K562 (cell line): ENCODE data around the gene RPL26. TPM values are rescaled to one million over a fixed set of nuclear protein-coding genes. Genes with fewer than 3 reads are reported as not detected.

Experiments used
- BCLAF1 ChIP-seq, 2 experiments: fragments of 450-650 bp in 1 of 2; IDR thresholded peaks; 2 replicates each; pipeline ENCODE4 v1.6.1; 2011 to 2017; ENCODE audit warnings: low read depth in 2 of 2, antibody characterized with exemption in 1 of 2, borderline replicate concordance in 1 of 2, low read length in 1 of 2, mild to moderate bottlenecking in 1 of 2, mixed read lengths in 1 of 2; ENCODE audit not compliant: control insufficient read depth in 1 of 2
- CBFA2T2 ChIP-seq: fragments of 450-650 bp; conservative IDR thresholded peaks from 2 replicates; pipeline ENCODE4 v1.6.1; 2017; ENCODE audit warnings: mild to moderate bottlenecking
- CBX1 ChIP-seq: sonication (generic); IDR thresholded peaks from 2 replicates; pipeline ENCODE4 v1.6.1; 2016; ENCODE audit warnings: antibody characterized with exemption, low read depth, mild to moderate bottlenecking
- FOXA3 ChIP-seq, 2 experiments: fragments of 450-650 bp in 1 of 2; sonication (generic) in 1 of 2; formaldehyde crosslinking; IDR thresholded peaks in 1 of 2; conservative IDR thresholded peaks in 1 of 2; 2 replicates each; pipeline versions ENCODE4 v1.4.0 to v1.8.0; 2020 to 2022; ENCODE audit warnings: mild to moderate bottlenecking in 2 of 2, missing genetic modification reagents in 1 of 2
- HMGN3 ChIP-seq: IDR thresholded peaks from 2 replicates; pipeline ENCODE4 v1.6.1; 2011; ENCODE audit warnings: borderline replicate concordance, low read depth, mild to moderate bottlenecking, mixed read lengths, low read length; ENCODE audit not compliant: insufficient read length; ENCODE audit errors: extremely low read depth
- KHSRP ChIP-seq: fragments of 450-650 bp; IDR thresholded peaks from 2 replicates; pipeline ENCODE4 v1.6.1; 2017
- MAZ ChIP-seq, 2 experiments: fragments of 450-650 bp in 1 of 2; sonication (generic) in 1 of 2; formaldehyde crosslinking; IDR thresholded peaks in 1 of 2; conservative IDR thresholded peaks in 1 of 2; 2 replicates each; pipeline versions ENCODE4 v1.4.0 to v1.5.0; 2020; ENCODE audit warnings: mild to moderate bottlenecking in 1 of 2, missing genetic modification reagents in 1 of 2
- MYNN ChIP-seq, 2 experiments: sonication (generic); formaldehyde crosslinking in 1 of 2; IDR thresholded peaks; 2 replicates each; pipeline versions ENCODE4 v1.5.0 to v1.6.1; 2016 to 2020; ENCODE audit warnings: antibody characterized with exemption in 1 of 2, missing genetic modification reagents in 1 of 2
- POLR2B ChIP-seq: fragments of 450-650 bp; IDR thresholded peaks from 2 replicates; pipeline ENCODE4 v1.6.1; 2018; ENCODE audit warnings: low read depth; ENCODE audit not compliant: partially characterized antibody
- SMAD3 ChIP-seq: fragments of 450-650 bp; formaldehyde crosslinking; conservative IDR thresholded peaks from 2 replicates; pipeline ENCODE4 v1.4.0; 2020; ENCODE audit warnings: mild to moderate bottlenecking
- TRIM25 ChIP-seq: fragments of 450-650 bp; IDR thresholded peaks from 2 replicates; pipeline ENCODE4 v1.7.0; 2016; ENCODE audit warnings: borderline replicate concordance
- XRCC4 ChIP-seq: IDR thresholded peaks from one replicate; pipeline ENCODE4 v1.6.1; 2011; ENCODE audit not compliant: insufficient read depth, insufficient read length; ENCODE audit errors: extremely low read depth
- ZNF124 ChIP-seq: sonication (generic); formaldehyde crosslinking; IDR thresholded peaks from 2 replicates; pipeline ENCODE4 v1.8.1; 2022; ENCODE audit warnings: missing genetic modification reagents
- ZNF212 ChIP-seq: fragments of 450-650 bp; formaldehyde crosslinking; IDR thresholded peaks from 2 replicates; pipeline ENCODE4 v1.4.0; 2020; ENCODE audit warnings: mild to moderate bottlenecking
- ZNF561 ChIP-seq: fragments of 450-650 bp; formaldehyde crosslinking; conservative IDR thresholded peaks from 2 replicates; pipeline ENCODE4 v1.4.0; 2020; ENCODE audit warnings: mild to moderate bottlenecking, moderate library complexity
- ZNF785 ChIP-seq: fragments of 250-450 bp; sonication (Bioruptor Pico); IDR thresholded peaks from 2 replicates; pipeline ENCODE4 v1.4.0; 2020; ENCODE audit warnings: mild to moderate bottlenecking
- polyA plus RNA-seq, 8 experiments: library from polyadenylated mRNA; depleted of rRNA in 4 of 8; stranded (reverse) in 5 of 8; unstranded in 3 of 8; fragments of >200 nt; fragmentation: Nextera tagmentation in 2 of 8; fragmentation: Illumina TruSeq in 1 of 8; extraction: Ambion mirVana in 2 of 8; extraction: Trizol in 1 of 8; gene quantifications; 2 replicates each; pipeline versions ENCODE4 v1.2.1 to v1.2.3, GENCODE V29; 2011 to 2014; ENCODE audit warnings: inconsistent platforms in 1 of 8, missing spikeins in 1 of 8
- total RNA-seq, 7 experiments: library from RNA; depleted of rRNA in 6 of 7; stranded (reverse); fragments of >200 nt in 6 of 7; fragmentation: Illumina TruSeq in 2 of 7; extraction: Trizol in 2 of 7; gene quantifications; 2 replicates each; pipeline versions ENCODE4 v1.2.1 to v1.2.3, GENCODE V29; 2011 to 2021; ENCODE audit warnings: low replicate concordance in 1 of 7
- TF ChIP-seq, protein P1 (sequence below): fragments of 250-450 bp; sonication (Bioruptor Pico); IDR thresholded peaks from 2 replicates; pipeline ENCODE4 v1.5.1; 2021; ENCODE audit warnings: mild to moderate bottlenecking
- TF ChIP-seq, protein P2 (sequence below): fragments of 450-650 bp; formaldehyde crosslinking; conservative IDR thresholded peaks from 2 replicates; pipeline ENCODE4 v1.4.0; 2022; ENCODE audit warnings: mild to moderate bottlenecking, missing genetic modification characterization

The RPL26 gene
- total and polyA plus RNA-seq, 9 of the 15 experiments (the other 6 are each of a cell fraction or from before 2014, with no cell fraction given), result 1,474 to 4,074 (median 2,904) TPM

DNA sequence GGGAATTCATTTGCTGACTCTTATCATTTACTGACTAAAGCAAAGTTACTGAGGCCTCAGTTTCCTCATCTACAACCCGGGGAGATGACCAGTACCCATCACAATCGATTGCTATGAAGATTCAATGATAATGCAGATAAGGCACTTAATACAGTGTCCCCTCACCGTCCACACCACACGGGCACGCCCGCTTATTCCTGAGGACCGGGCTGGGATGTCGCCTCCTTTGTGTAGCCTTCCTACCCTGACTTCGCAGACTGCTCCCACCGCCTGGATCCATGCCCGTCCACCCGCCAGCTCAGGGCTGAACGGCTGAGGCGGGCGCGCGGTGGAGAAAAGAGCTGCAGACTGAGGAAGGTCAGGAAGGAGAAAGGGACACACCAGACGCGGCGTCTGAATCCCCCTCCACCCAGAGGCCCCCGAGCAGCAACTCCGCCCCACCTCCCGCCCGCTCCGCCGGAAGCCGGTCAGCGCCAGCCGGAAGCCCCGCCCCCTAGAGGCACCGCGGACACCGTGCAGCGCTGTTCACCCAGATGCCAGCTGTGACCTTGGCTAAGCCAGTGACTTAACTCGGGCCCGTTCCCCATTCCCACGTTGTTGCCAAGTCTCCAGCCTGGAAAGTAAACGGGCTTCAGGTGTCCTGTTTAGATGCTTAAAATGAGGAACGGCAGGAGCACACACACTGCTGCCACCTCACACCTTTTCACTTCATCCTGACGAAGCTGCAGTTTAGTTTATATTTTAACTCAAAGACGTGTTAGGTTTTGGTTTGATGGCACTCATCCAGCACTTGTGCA is 6.5 kb downstream of the RPL26 start, which contains the start of gene KRABD2 (continued):
- TF ChIP-seq MYNN (IDR thresholded peaks at IDR 0.05), result peak; percentile 95
- TF ChIP-seq MYNN (CRISPR knock-in tag; IDR thresholded peaks at IDR 0.05), result no peak
- peak; percentile 25 to 81; a peak in 2 of 4 replicates for TF ChIP-seq MAZ (CRISPR knock-in tag; conservative IDR thresholded peaks at IDR 0.05 in 1 of 2, IDR thresholded peaks at IDR 0.05 in 1 of 2)
- peak; percentile 79; the same call in 1 of the 2 replicates for TF ChIP-seq SMAD3 (CRISPR knock-in tag)
- peak; percentile 82 for TF ChIP-seq POLR2B
- no peak for TF ChIP-seq TRIM25
- TF ChIP-seq ZNF212, result 0 out of 2 replicates have a peak, but pooled peaks have one; percentile 29
- 0 out of 4 replicates have a peak, but pooled peaks of 1 of the 2 experiments have one; percentile 8 for TF ChIP-seq FOXA3 (CRISPR knock-in tag; conservative IDR thresholded peaks at IDR 0.05 in 1 of 2, IDR thresholded peaks at IDR 0.05 in 1 of 2)
- TF ChIP-seq, protein P1, sequence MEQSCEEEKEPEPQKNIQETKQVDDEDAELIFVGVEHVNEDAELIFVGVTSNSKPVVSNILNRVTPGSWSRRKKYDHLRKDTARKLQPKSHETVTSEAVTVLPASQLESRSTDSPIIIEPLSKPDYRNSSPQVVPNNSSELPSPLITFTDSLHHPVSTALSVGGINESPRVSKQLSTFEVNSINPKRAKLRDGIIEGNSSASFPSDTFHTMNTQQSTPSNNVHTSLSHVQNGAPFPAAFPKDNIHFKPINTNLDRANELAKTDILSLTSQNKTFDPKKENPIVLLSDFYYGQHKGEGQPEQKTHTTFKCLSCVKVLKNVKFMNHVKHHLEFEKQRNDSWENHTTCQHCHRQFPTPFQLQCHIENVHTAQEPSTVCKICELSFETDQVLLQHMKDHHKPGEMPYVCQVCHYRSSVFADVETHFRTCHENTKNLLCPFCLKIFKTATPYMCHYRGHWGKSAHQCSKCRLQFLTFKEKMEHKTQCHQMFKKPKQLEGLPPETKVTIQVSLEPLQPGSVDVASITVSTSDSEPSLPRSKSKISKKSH, result no peak
- peak; percentile 75 for TF ChIP-seq HMGN3
- TF ChIP-seq KHSRP, result peak; percentile 39; the same call in 1 of the 2 replicates
- TF ChIP-seq CBX1, result peak; percentile 72; the same call in 1 of the 2 replicates
- TF ChIP-seq ZNF561 (CRISPR knock-in tag), result no peak
- peak in 1 of 2 experiments; percentile 50; a peak in 1 of 4 replicates for TF ChIP-seq BCLAF1 (IDR thresholded peaks at IDR 0.05; ENCODE audit: borderline replicate concordance in 1 of 2, control insufficient read depth in 1 of 2, low read depth in 2 of 2, low read length in 1 of 2)
- TF ChIP-seq ZNF124 (CRISPR knock-in tag), result no peak
- no peak for TF ChIP-seq CBFA2T2
- TF ChIP-seq ZNF785, result no peak
- TF ChIP-seq XRCC4, result no peak
- TF ChIP-seq, protein P2, sequence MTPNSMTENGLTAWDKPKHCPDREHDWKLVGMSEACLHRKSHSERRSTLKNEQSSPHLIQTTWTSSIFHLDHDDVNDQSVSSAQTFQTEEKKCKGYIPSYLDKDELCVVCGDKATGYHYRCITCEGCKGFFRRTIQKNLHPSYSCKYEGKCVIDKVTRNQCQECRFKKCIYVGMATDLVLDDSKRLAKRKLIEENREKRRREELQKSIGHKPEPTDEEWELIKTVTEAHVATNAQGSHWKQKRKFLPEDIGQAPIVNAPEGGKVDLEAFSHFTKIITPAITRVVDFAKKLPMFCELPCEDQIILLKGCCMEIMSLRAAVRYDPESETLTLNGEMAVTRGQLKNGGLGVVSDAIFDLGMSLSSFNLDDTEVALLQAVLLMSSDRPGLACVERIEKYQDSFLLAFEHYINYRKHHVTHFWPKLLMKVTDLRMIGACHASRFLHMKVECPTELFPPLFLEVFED (CRISPR knock-in tag), result peak; percentile 91; the same call in 1 of the 2 replicates
